HepG2 (cell line): ENCODE measurements around the gene CD14. TPM values are rescaled to one million over a fixed set of nuclear protein-coding genes. Genes with fewer than 3 reads are reported as not detected.

Source experiments
- ATF7 ChIP-seq, 2 experiments: fragments of 450-650 bp in 1 of 2; sonication (generic) in 1 of 2; formaldehyde crosslinking in 1 of 2; IDR thresholded peaks; 2 replicates each; pipeline versions ENCODE4 v1.4.0 to v1.6.1; 2016 to 2020; ENCODE audit warnings: antibody characterized with exemption in 1 of 2, mild to moderate bottlenecking in 1 of 2, missing genetic modification reagents in 1 of 2
- DNMT3B ChIP-seq: conservative IDR thresholded peaks from 2 replicates; pipeline ENCODE4 v1.6.1; 2016; ENCODE audit warnings: missing biosample characterization, control low read depth
- IKZF4 ChIP-seq: sonication (generic); formaldehyde crosslinking; IDR thresholded peaks from 2 replicates; pipeline ENCODE4 v1.5.1; 2020; ENCODE audit warnings: borderline replicate concordance, mild to moderate bottlenecking, low read depth, missing genetic modification reagents; ENCODE audit errors: not compliant biosample characterization
- IRX3 ChIP-seq: sonication (generic); formaldehyde crosslinking; IDR thresholded peaks from 2 replicates; pipeline ENCODE4 v1.8.1; 2023; ENCODE audit warnings: mild to moderate bottlenecking, low read depth, missing genetic modification reagents, borderline replicate concordance
- MLLT10 ChIP-seq: sonication (generic); formaldehyde crosslinking; IDR thresholded peaks from 2 replicates; pipeline ENCODE4 v1.4.0; 2020; ENCODE audit warnings: missing genetic modification reagents
- MYNN ChIP-seq: sonication (generic); formaldehyde crosslinking; IDR thresholded peaks from 2 replicates; pipeline ENCODE4 v1.4.0; 2020; ENCODE audit warnings: mild to moderate bottlenecking, low read depth, missing genetic modification reagents
- NR2F2 ChIP-seq: IDR thresholded peaks from 2 replicates; pipeline ENCODE4 v1.6.1; 2012; ENCODE audit warnings: low read depth, inconsistent platforms, borderline replicate concordance
- RBM39 ChIP-seq: fragments of 200-400 bp; formaldehyde crosslinking; IDR thresholded peaks from one replicate; pipeline ENCODE4 v1.6.1; 2018; ENCODE audit warnings: antibody characterized with exemption, mild to moderate bottlenecking, low read depth, low read length; ENCODE audit not compliant: poor library complexity, severe bottlenecking
- TEAD2 ChIP-seq: sonication (generic); formaldehyde crosslinking; IDR thresholded peaks from 2 replicates; pipeline ENCODE4 v1.9.0; 2021; ENCODE audit warnings: missing genetic modification reagents
- YY1 ChIP-seq: IDR thresholded peaks from 2 replicates; pipeline ENCODE4 v1.6.1; 2011; ENCODE audit warnings: low read length, low read depth, moderate library complexity, mild to moderate bottlenecking; ENCODE audit not compliant: insufficient read depth, insufficient replicate concordance
- ZBTB20 ChIP-seq: sonication (generic); formaldehyde crosslinking; IDR thresholded peaks from 2 replicates; pipeline ENCODE4 v1.8.1; 2023; ENCODE audit warnings: missing genetic modification reagents, low read depth, mild to moderate bottlenecking, borderline replicate concordance
- ZKSCAN5 ChIP-seq: sonication (generic); formaldehyde crosslinking; IDR thresholded peaks from 2 replicates; pipeline ENCODE4 v1.5.1; 2020; ENCODE audit warnings: mild to moderate bottlenecking, missing genetic modification reagents
- ZNF12 ChIP-seq: sonication (generic); formaldehyde crosslinking; IDR thresholded peaks from 2 replicates; pipeline ENCODE4 v1.5.0; 2020; ENCODE audit warnings: missing genetic modification reagents
- ZNF24 ChIP-seq: fragments of 450-650 bp; IDR thresholded peaks from 2 replicates; pipeline ENCODE4 v1.6.1; 2017; ENCODE audit warnings: antibody characterized with exemption, mild to moderate bottlenecking
- ZNF577 ChIP-seq: sonication (generic); formaldehyde crosslinking; IDR thresholded peaks from 2 replicates; pipeline ENCODE4 v1.4.0; 2020; ENCODE audit warnings: mild to moderate bottlenecking, low read depth, missing genetic modification reagents, borderline replicate concordance
- ZNF709 ChIP-seq: sonication (generic); formaldehyde crosslinking; IDR thresholded peaks from 2 replicates; pipeline ENCODE4 v1.5.0; 2020; ENCODE audit warnings: mild to moderate bottlenecking, missing genetic modification reagents
- ZNF761 ChIP-seq: sonication (generic); formaldehyde crosslinking; conservative IDR thresholded peaks from 2 replicates; pipeline ENCODE4 v1.4.0; 2020; ENCODE audit warnings: mild to moderate bottlenecking, missing genetic modification reagents
- polyA plus RNA-seq, 8 experiments: library from polyadenylated mRNA; depleted of rRNA in 3 of 8; stranded (reverse) in 7 of 8; unstranded in 1 of 8; fragments of >200 nt; fragmentation: Illumina TruSeq in 4 of 8; extraction: Trizol in 4 of 8; gene quantifications; 2 replicates each; pipeline versions ENCODE4 v1.2.1 to v1.2.3, GENCODE V29; 2011 to 2016; ENCODE audit warnings: low read depth in 4 of 8, missing spikeins in 1 of 8, mixed read lengths in 1 of 8; ENCODE audit not compliant: insufficient read depth in 1 of 8
- total RNA-seq, 5 experiments: library from RNA; depleted of rRNA; stranded (reverse); fragments of >200 nt; fragmentation: Illumina TruSeq; extraction: Trizol; gene quantifications; 2 replicates each; pipeline ENCODE4 v1.2.3, GENCODE V29; 2016; ENCODE audit warnings: low read depth in 1 of 5
- TF ChIP-seq, protein P1 (sequence below): sonication (generic); formaldehyde crosslinking; IDR thresholded peaks from 2 replicates; pipeline ENCODE4 v1.5.0; 2020; ENCODE audit warnings: missing genetic modification reagents, mild to moderate bottlenecking, borderline replicate concordance
- TF ChIP-seq, protein P2 (sequence below): sonication (generic); IDR thresholded peaks from 2 replicates; pipeline ENCODE4 v1.6.1; 2016; ENCODE audit warnings: low read depth, borderline replicate concordance
- TF ChIP-seq, protein P3 (sequence below): sonication (generic); formaldehyde crosslinking; IDR thresholded peaks from 2 replicates; pipeline ENCODE4 v1.4.0; 2020; ENCODE audit warnings: low read depth, missing genetic modification reagents

The CD14 gene
- total and polyA plus RNA-seq, 2 of the 13 experiments (the other 11 are each of a cell fraction or from before 2014, with no cell fraction given) = 1.7 to 4.7 TPM

DNA sequence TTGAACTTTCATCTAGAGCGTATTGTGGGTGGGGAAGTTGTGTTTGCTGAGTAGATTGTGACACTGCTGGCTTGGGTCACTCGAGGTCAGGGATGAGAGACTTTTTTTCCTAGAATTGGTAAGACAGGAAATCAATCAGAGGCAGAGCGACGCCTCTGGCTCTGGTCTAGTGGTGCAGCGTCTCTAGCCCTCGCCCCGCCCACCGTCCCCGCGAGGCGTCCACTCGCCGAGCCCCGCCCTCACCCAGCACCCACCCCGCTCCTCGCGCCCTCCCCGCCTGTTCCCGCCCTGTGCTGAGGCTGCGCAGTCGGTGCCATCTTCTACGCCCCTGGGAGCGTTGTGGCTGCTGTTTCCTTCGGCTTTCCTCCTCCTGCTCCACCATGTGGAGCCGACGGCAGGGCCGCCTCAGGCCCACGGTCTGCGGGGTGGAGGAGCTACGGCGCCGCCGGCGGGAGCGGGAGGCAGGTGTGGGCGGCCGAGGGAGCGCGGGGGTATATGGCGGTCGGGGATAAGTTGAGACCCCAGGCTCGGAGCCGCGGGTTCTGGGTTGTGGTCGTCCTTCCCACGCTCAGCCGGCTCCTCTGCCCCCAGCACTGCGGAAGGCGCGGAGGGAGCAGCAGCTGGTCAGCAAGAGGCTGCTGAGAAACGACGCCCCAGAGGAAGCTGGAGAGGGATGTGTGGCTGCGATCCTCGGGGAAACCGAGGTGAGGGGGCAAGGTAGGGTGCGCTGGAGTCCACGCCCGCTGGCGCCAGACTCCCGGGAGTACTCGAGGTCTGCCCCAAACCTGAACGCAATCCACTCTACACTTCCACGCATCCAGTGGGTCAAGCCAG lies 6.4 kb upstream of the CD14 start, which contains the start of gene TMCO6 (continued):
- peak; percentile 32; the same call in 1 of the 2 replicates for TF ChIP-seq ZBTB20
- no peak for TF ChIP-seq ZNF24
- no peak for TF ChIP-seq DNMT3B (CRISPR knock-in tag)
- TF ChIP-seq ZNF12 (CRISPR knock-in tag) = peak; percentile 22; the same call in 1 of the 2 replicates
- TF ChIP-seq ZNF761 = peak; percentile 77; the same call in 1 of the 2 replicates
- peak; percentile 58; the same call in 1 of the 2 replicates for TF ChIP-seq ZNF709 (CRISPR knock-in tag)
- TF ChIP-seq MYNN = no peak
- TF ChIP-seq, protein P1, sequence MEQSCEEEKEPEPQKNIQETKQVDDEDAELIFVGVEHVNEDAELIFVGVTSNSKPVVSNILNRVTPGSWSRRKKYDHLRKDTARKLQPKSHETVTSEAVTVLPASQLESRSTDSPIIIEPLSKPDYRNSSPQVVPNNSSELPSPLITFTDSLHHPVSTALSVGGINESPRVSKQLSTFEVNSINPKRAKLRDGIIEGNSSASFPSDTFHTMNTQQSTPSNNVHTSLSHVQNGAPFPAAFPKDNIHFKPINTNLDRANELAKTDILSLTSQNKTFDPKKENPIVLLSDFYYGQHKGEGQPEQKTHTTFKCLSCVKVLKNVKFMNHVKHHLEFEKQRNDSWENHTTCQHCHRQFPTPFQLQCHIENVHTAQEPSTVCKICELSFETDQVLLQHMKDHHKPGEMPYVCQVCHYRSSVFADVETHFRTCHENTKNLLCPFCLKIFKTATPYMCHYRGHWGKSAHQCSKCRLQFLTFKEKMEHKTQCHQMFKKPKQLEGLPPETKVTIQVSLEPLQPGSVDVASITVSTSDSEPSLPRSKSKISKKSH (CRISPR knock-in tag) = peak; percentile 93
- TF ChIP-seq MLLT10 (CRISPR knock-in tag) = no peak
- peak; percentile 85 for TF ChIP-seq NR2F2
- TF ChIP-seq RBM39 = peak; percentile 85
- TF ChIP-seq ATF7 (IDR thresholded peaks at IDR 0.05) = no peak
- TF ChIP-seq ATF7 (CRISPR knock-in tag; IDR thresholded peaks at IDR 0.05) = 0 out of 2 replicates have a peak, but pooled peaks have one; percentile 36
- TF ChIP-seq, protein P2, sequence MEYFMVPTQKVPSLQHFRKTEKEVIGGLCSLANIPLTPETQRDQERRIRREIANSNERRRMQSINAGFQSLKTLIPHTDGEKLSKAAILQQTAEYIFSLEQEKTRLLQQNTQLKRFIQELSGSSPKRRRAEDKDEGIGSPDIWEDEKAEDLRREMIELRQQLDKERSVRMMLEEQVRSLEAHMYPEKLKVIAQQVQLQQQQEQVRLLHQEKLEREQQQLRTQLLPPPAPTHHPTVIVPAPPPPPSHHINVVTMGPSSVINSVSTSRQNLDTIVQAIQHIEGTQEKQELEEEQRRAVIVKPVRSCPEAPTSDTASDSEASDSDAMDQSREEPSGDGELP = peak; percentile 43; the same call in 1 of the 2 replicates
- TF ChIP-seq, protein P3, sequence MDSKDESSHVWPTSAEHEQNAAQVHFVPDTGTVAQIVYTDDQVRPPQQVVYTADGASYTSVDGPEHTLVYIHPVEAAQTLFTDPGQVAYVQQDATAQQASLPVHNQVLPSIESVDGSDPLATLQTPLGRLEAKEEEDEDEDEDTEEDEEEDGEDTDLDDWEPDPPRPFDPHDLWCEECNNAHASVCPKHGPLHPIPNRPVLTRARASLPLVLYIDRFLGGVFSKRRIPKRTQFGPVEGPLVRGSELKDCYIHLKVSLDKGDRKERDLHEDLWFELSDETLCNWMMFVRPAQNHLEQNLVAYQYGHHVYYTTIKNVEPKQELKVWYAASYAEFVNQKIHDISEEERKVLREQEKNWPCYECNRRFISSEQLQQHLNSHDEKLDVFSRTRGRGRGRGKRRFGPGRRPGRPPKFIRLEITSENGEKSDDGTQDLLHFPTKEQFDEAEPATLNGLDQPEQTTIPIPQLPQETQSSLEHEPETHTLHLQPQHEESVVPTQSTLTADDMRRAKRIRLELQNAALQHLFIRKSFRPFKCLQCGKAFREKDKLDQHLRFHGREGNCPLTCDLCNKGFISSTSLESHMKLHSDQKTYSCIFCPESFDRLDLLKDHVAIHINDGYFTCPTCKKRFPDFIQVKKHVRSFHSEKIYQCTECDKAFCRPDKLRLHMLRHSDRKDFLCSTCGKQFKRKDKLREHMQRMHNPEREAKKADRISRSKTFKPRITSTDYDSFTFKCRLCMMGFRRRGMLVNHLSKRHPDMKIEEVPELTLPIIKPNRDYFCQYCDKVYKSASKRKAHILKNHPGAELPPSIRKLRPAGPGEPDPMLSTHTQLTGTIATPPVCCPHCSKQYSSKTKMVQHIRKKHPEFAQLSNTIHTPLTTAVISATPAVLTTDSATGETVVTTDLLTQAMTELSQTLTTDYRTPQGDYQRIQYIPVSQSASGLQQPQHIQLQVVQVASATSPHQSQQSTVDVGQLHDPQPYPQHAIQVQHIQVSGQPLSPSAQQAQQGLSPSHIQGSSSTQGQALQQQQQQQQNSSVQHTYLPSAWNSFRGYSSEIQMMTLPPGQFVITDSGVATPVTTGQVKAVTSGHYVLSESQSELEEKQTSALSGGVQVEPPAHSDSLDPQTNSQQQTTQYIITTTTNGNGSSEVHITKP = peak; percentile 63; the same call in 1 of the 2 replicates
- TF ChIP-seq IRX3 (CRISPR knock-in tag) = no peak
- TF ChIP-seq TEAD2 = no peak
- TF ChIP-seq ZKSCAN5 = no peak
- TF ChIP-seq ZNF577 (CRISPR knock-in tag) = no peak
- peak; percentile 60 for TF ChIP-seq IKZF4 (CRISPR knock-in tag)
- peak; percentile 51 for TF ChIP-seq YY1
